Prostate gland (tissue), 2 donors: ENCODE results near the gene RGS9BP. TPM values are rescaled to one million over a fixed set of nuclear protein-coding genes. Genes with fewer than 3 reads are reported as not detected.

Experiments
- DNase-seq: peaks from one replicate; pipeline ENCODE4 v3.0.0-alpha.2; 2019; ENCODE audit warnings: low spot score
- H3K27ac ChIP-seq, 2 donors: fragments of 200-600 bp; sonication (generic); 2 replicates each; pipeline ENCODE4 v1.5.1; 2017 to 2019
- H3K27me3 ChIP-seq: fragments of 200-600 bp; sonication (generic); replicated peaks from 2 replicates; pipeline ENCODE4 v1.5.1; 2019; ENCODE audit not compliant: insufficient read depth
- H3K36me3 ChIP-seq, 2 donors: fragments of 200-600 bp; sonication (generic); 1 replicate in 1 of 2; 2 replicates in 1 of 2; pipeline versions ENCODE4 v1.5.1 to v1.8.1; 2017 to 2019
- H3K4me1 ChIP-seq: fragments of 200-600 bp; sonication (generic); replicated peaks from 2 replicates; pipeline ENCODE4 v1.5.1; 2019
- H3K4me3 ChIP-seq, 2 donors: fragments of 200-600 bp; sonication (generic); 2 replicates each; pipeline ENCODE4 v1.5.1; 2017 to 2019
- H3K9me3 ChIP-seq: fragments of 200-600 bp; sonication (generic); 2 replicates; pipeline ENCODE4 v1.5.1; 2017
- CTCF ChIP-seq, 4 experiments: fragments of 200-600 bp in 2 of 4; fragments of 450-650 bp in 2 of 4; sonication (generic) in 2 of 4; IDR thresholded peaks; 1 replicate in 3 of 4; 2 replicates in 1 of 4; pipeline ENCODE4 v1.5.1; 2016 to 2019; ENCODE audit warnings: antibody characterized with exemption in 4 of 4, mild to moderate bottlenecking in 2 of 4, moderate library complexity in 2 of 4
- POLR2A ChIP-seq: fragments of 450-650 bp; IDR thresholded peaks from one replicate; pipeline ENCODE4 v1.6.1; 2016; ENCODE audit warnings: antibody characterized with exemption, mild to moderate bottlenecking
- POLR2AphosphoS5 ChIP-seq: sonication (generic); formaldehyde crosslinking; IDR thresholded peaks from one replicate; pipeline ENCODE4 v1.6.1; 2017; ENCODE audit warnings: antibody characterized with exemption
- WGBS: methylation state at CpG from one replicate; pipeline ENCODE4 v1.1.5; 2018; 5-methylcytosine and 5-hydroxymethylcytosine counted together
- intact Hi-C: fragments of 100-400 bp; cut with DNase I; formaldehyde crosslinking; loops from one replicate; pipeline ENCODE4 v1.14.2; 2022
- total RNA-seq, 2 donors: library from RNA; depleted of rRNA; stranded (reverse); fragments of >200 nt; gene quantifications; one replicate each; pipeline ENCODE4 v1.1.0, GENCODE V29; 2016

RGS9BP gene
- total RNA-seq, 2 donors from 2014 or later, result 0.82 to 2.7 TPM

- DNase-seq, result no peak
- TF ChIP-seq POLR2AphosphoS5 (no peak), POLR2A (no peak), CTCF (IDR thresholded peaks at IDR 0.05) (no peak)
- Histone ChIP-seq H3K4me3 (no peak overlapping the region), H3K9me3 (no peaks in the 10 kb centered on the region), H3K27me3 (no peaks in the 10 kb centered on the region), H3K27ac (no peak overlapping the region), H3K4me1 (peaks cover 3% of the 10 kb centered on the region), H3K36me3 (no peaks in the 10 kb centered on the region)
- WGBS, result 85% methylated on average over 10 of the region's 10 CpGs
- intact Hi-C loops, result loop anchor here (10.0 kb wide), 2 partner anchors 269 to 329 kb away; partner anchors contain the start of genes DPY19L3 and ZNF507
Observed at GRCh38 chr19:32673573-32673972, 2.1 kb upstream of the RGS9BP start.

GRCh38 chr19:32674153-32674930, 1.3 kb upstream of the RGS9BP start:
- 1% methylated on average over 63 of the region's 67 CpGs for WGBS
- peaks cover 3% of the 10 kb centered on the region for H3K4me1 ChIP-seq
- H3K27me3 ChIP-seq, result no peaks in the 10 kb centered on the region
- H3K4me3 ChIP-seq, result peak overlapping the region; percentile 89 to 94
- H3K9me3 ChIP-seq, result no peaks in the 10 kb centered on the region
- H3K27ac ChIP-seq, result peak overlapping the region; percentile 85 to 87
- TF ChIP-seq POLR2AphosphoS5, result no peak
- peak in 2 of 4 experiments; percentile 19 to 23 for TF ChIP-seq CTCF (IDR thresholded peaks at IDR 0.05)
- no peak for DNase-seq
- no peaks in the 10 kb centered on the region for H3K36me3 ChIP-seq
- intact Hi-C loops, result loop anchor here (10.0 kb wide), 2 partner anchors 270 to 330 kb away; partner anchors contain the start of genes DPY19L3 and ZNF507

DNA sequence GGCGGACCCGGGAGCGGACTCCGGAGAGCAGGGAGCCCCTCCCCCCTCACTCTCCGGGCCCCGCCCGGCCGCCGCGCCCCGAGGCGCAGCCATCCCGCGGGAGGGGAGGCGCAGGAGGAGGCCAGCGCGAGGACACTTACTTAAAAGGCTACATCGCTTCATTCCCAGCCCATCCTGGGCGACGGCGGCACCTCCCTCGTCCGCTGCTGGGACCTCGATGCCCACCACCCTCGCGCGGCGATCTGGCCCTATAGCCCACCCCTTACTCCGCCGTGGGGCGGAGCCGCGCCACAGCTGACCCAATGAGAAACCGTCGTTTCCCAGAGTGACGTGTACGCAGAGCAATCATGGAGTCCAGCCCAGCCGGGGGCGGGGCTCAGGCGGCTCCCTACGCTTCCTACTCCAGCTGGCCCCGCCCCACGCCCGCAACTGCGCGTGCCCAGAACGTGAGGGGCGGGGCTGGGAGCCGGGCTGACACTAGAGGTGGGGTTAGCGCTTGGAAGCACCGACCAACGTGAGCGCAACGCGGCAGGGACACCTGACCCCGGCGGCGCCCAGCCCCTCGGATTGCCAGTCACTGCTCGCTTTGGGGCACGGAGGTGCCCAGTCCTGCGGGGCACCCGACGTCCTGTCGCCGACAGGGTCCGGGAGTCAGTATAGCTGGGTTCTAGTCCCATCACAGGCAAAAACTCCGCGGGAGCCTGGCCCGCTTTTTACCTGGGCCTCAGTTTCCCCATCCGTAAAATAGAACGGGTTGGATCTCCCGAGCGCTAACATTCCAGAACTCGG, 523 bp upstream of the RGS9BP start, which contains the start of gene ANKRD27:
TSS of gene ANKRD27 (minus strand) at position 250 of the 789 bp plus-strand sequence. CDS start 16,165 bp downstream, outside the sequence.
- H3K27ac ChIP-seq, result peak within 1 kb of the TSS; percentile 85 to 87
- WGBS, result under 1% methylated on average over 55 of the region's 75 CpGs
- peaks cover 3% of the 10 kb centered on the region for H3K4me1 ChIP-seq
- DNase-seq, result peak; percentile 98
- H3K4me3 ChIP-seq, result peak within 1 kb of the TSS; percentile 89 to 94
- intact Hi-C loops, result loop anchor here (10.0 kb wide), 2 partner anchors 270 to 330 kb away; partner anchors contain the start of genes DPY19L3 and ZNF507
- no peak for TF ChIP-seq CTCF (IDR thresholded peaks at IDR 0.05)
- TF ChIP-seq POLR2AphosphoS5, result peak; percentile 91
- peak; percentile 38 for TF ChIP-seq POLR2A
- no peaks in the 10 kb centered on the region for H3K27me3 ChIP-seq
- no peaks in the 10 kb centered on the region for H3K36me3 ChIP-seq
- H3K9me3 ChIP-seq, result no peaks in the 10 kb centered on the region

DNA sequence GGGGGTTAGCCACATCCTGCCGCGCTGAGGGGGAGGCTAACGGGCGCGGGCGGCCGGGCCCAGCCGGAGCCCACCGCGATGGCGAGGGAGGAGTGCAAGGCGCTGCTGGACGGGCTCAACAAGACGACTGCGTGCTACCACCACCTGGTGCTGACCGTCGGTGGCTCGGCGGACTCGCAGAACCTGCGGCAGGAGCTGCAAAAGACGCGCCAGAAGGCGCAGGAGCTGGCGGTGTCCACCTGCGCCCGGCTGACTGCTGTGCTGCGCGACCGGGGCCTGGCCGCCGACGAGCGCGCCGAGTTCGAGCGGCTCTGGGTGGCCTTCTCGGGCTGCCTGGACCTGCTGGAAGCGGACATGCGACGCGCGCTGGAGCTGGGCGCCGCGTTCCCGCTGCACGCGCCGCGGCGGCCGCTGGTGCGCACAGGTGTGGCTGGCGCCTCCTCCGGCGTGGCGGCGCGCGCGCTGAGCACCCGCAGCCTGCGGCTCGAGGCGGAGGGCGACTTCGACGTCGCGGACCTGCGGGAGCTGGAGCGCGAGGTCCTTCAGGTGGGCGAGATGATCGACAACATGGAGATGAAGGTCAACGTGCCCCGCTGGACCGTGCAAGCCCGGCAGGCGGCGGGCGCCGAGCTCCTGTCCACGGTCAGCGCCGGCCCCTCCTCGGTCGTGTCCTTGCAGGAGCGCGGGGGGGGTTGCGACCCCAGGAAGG, 692 bp downstream of the RGS9BP start:
- H3K27me3 ChIP-seq, result no peaks in the 10 kb centered on the region
- no peak for DNase-seq

More for the DNA sequence above, 692 bp downstream of the RGS9BP start:
- H3K36me3 ChIP-seq, result no peaks in the 10 kb centered on the region
- TF ChIP-seq POLR2A, result no peak
- no peak for TF ChIP-seq POLR2AphosphoS5
- no peak for TF ChIP-seq CTCF (IDR thresholded peaks at IDR 0.05)
- H3K27ac ChIP-seq, result peak overlapping the region in 1 of 2 donors; percentile 87
- peaks cover 3% of the 10 kb centered on the region for H3K4me1 ChIP-seq
- H3K9me3 ChIP-seq, result no peaks in the 10 kb centered on the region
- peak overlapping the region; percentile 89 to 94 for H3K4me3 ChIP-seq
- intact Hi-C loops, result loop anchor here (10.0 kb wide), 2 partner anchors 272 to 332 kb away; partner anchors contain the start of genes DPY19L3 and ZNF507
- 2% methylated on average over 24 of the region's 93 CpGs for WGBS
